ENCODE results near the gene ATG4B.

GRCh38 chr2:241672243-241673188 lies 35.0 kb downstream of the ATG4B start:
- TF ChIP-seq CTCF (IDR thresholded peaks at IDR 0.05; ENCODE audit: poor library complexity, severe bottlenecking) (no peak), POLR2AphosphoS5 (IDR thresholded peaks at IDR 0.05) (no peak), EP300 (conservative IDR thresholded peaks at IDR 0.05; ENCODE audit: poor library complexity, severe bottlenecking) (no peak), TAF1 (IDR thresholded peaks at IDR 0.05; ENCODE audit: low read depth) (no peak), EZH2 (IDR thresholded peaks at IDR 0.05; ENCODE audit: borderline replicate concordance, insufficient read depth, low read length, poor library complexity, severe bottlenecking) (no peak), SMC3 (conservative IDR thresholded peaks at IDR 0.05; ENCODE audit: poor library complexity) (no peak), RAD21 (conservative IDR thresholded peaks at IDR 0.05) (no peak), MXI1 (conservative IDR thresholded peaks at IDR 0.05; ENCODE audit: poor library complexity, severe bottlenecking) (no peak)
- TF ChIP-seq, protein P1, sequence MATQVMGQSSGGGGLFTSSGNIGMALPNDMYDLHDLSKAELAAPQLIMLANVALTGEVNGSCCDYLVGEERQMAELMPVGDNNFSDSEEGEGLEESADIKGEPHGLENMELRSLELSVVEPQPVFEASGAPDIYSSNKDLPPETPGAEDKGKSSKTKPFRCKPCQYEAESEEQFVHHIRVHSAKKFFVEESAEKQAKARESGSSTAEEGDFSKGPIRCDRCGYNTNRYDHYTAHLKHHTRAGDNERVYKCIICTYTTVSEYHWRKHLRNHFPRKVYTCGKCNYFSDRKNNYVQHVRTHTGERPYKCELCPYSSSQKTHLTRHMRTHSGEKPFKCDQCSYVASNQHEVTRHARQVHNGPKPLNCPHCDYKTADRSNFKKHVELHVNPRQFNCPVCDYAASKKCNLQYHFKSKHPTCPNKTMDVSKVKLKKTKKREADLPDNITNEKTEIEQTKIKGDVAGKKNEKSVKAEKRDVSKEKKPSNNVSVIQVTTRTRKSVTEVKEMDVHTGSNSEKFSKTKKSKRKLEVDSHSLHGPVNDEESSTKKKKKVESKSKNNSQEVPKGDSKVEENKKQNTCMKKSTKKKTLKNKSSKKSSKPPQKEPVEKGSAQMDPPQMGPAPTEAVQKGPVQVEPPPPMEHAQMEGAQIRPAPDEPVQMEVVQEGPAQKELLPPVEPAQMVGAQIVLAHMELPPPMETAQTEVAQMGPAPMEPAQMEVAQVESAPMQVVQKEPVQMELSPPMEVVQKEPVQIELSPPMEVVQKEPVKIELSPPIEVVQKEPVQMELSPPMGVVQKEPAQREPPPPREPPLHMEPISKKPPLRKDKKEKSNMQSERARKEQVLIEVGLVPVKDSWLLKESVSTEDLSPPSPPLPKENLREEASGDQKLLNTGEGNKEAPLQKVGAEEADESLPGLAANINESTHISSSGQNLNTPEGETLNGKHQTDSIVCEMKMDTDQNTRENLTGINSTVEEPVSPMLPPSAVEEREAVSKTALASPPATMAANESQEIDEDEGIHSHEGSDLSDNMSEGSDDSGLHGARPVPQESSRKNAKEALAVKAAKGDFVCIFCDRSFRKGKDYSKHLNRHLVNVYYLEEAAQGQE (IDR thresholded peaks at IDR 0.05; ENCODE audit: borderline replicate concordance) = no peak

All from neural cell (in vitro differentiated cells).